Stimulated activated CD8-positive, alpha-beta memory T cell treated with anti-CD3 and anti-CD28 coated beads, Interleukin-12 subunit alpha, Interleukin-12 subunit beta, amount 100 ng/mL, for 1 hour (primary cell): ENCODE data around the gene TARP.

Experiments
- DNase-seq: peaks from one replicate; pipeline ENCODE4 v3.0.0-alpha.2; 2020; ENCODE audit warnings: low read depth

TARP gene

GRCh38 chr7:38273286-38273995 lies at the start of gene TARP:
TARP (minus strand) TSS chr7:38273636.
- DNase-seq, result no peak

- no peak for DNase-seq
Observed at GRCh38 chr7:38323156-38323555, 49.7 kb upstream of the TARP start.

- no peak for DNase-seq
Observed at GRCh38 chr7:38322461-38322860, 49.0 kb upstream of the TARP start.

- DNase-seq, result no peak
Observed at GRCh38 chr7:38321967-38322366, 48.5 kb upstream of the TARP start.

GRCh38 chr7:38321515-38321944 lies 48.1 kb upstream of the TARP start:
- no peak for DNase-seq

- no peak for DNase-seq
Observed at GRCh38 chr7:38321050-38321449, 47.6 kb upstream of the TARP start.

GRCh38 chr7:38319873-38320272 lies 46.4 kb upstream of the TARP start:
- DNase-seq, result no peak

GRCh38 chr7:38318803-38319416 lies 45.5 kb upstream of the TARP start:
- no peak for DNase-seq

GRCh38 chr7:38318241-38318640 lies 44.8 kb upstream of the TARP start:
- DNase-seq, result no peak

- no peak for DNase-seq
Observed at GRCh38 chr7:38317515-38317914, 44.1 kb upstream of the TARP start.

GRCh38 chr7:38316733-38317360 lies 43.4 kb upstream of the TARP start:
- DNase-seq, result no peak

- no peak for DNase-seq
Observed at GRCh38 chr7:38315410-38315809, 42.0 kb upstream of the TARP start.

GRCh38 chr7:38312821-38313220 lies 39.4 kb upstream of the TARP start:
- DNase-seq, result no peak

GRCh38 chr7:38311329-38311937 lies 38.0 kb upstream of the TARP start:
- no peak for DNase-seq

- no peak for DNase-seq
Observed at GRCh38 chr7:38310591-38311101, 37.2 kb upstream of the TARP start.

GRCh38 chr7:38309555-38309954 lies 36.1 kb upstream of the TARP start:
- no peak for DNase-seq

GRCh38 chr7:38308140-38308539 lies 34.7 kb upstream of the TARP start:
- no peak for DNase-seq

GRCh38 chr7:38307640-38308039 lies 34.2 kb upstream of the TARP start:
- DNase-seq, result no peak

- DNase-seq, result no peak
Observed at GRCh38 chr7:38306914-38307313, 33.5 kb upstream of the TARP start.

- no peak for DNase-seq
Observed at GRCh38 chr7:38306171-38306570, 32.7 kb upstream of the TARP start.

GRCh38 chr7:38303866-38304265 lies 30.4 kb upstream of the TARP start:
- no peak for DNase-seq

- no peak for DNase-seq
Observed at GRCh38 chr7:38300175-38300574, 26.7 kb upstream of the TARP start.
